PC-9 (cell line): ENCODE data around the gene MICU2.

Experiments used
- CTCF ChIP-seq: fragments of 200-600 bp; sonication (generic); conservative IDR thresholded peaks from 2 replicates; pipeline ENCODE4 v1.6.1; 2017; ENCODE audit warnings: mixed run types, antibody characterized with exemption, mild to moderate bottlenecking, moderate library complexity
- EZH2 ChIP-seq: fragments of 200-600 bp; sonication (generic); IDR thresholded peaks from 2 replicates; pipeline ENCODE4 v1.8.0; 2017; ENCODE audit warnings: antibody characterized with exemption, low read depth

GRCh38 chr13:21511849-21512248 is 92.1 kb downstream of the MICU2 start:
- no peak for TF ChIP-seq CTCF
- TF ChIP-seq EZH2: no peak
